Stimulated activated naive CD4-positive, alpha-beta T cell treated with Interleukin-2 at 50 U/mL for 16 hours (primary cell): Measurements from ENCODE around the gene BICRA.
"Not testable (repeated sequence)": the region's sequence is repeated elsewhere in the genome, so short reads cannot be mapped to it uniquely, and the experiment has no call there.

Source experiments
- DNase-seq: peaks from one replicate; lab custom pipeline; 2025; lab: John Stamatoyannopoulos, UW

The BICRA gene

GRCh38 chr19:47663911-47664771 is 55.2 kb downstream of the BICRA start:
- no peak for DNase-seq

- DNase-seq = not testable (repeated sequence)
These were observed 59.6 kb downstream of the BICRA start for GRCh38 chr19:47668556-47668955.

GRCh38 chr19:47670736-47671135 is 61.8 kb downstream of the BICRA start:
- DNase-seq = no peak

- DNase-seq = no peak
These were observed 62.6 kb downstream of the BICRA start for GRCh38 chr19:47671499-47671898.

- no peak for DNase-seq
These were observed 64.5 kb downstream of the BICRA start for GRCh38 chr19:47673426-47673825.

GRCh38 chr19:47674548-47674947 is 65.6 kb downstream of the BICRA start:
- no peak for DNase-seq

GRCh38 chr19:47675271-47675670 is 66.3 kb downstream of the BICRA start:
- no peak for DNase-seq

- no peak for DNase-seq
These were observed 66.9 kb downstream of the BICRA start for GRCh38 chr19:47675859-47676258.

- no peak for DNase-seq
These were observed 67.9 kb downstream of the BICRA start for GRCh38 chr19:47676811-47677210.

- no peak for DNase-seq
These were observed 70.4 kb downstream of the BICRA start for GRCh38 chr19:47679251-47679900.

GRCh38 chr19:47679922-47680857 is 71.3 kb downstream of the BICRA start:
- no peak for DNase-seq

- no peak for DNase-seq
These were observed 72.0 kb downstream of the BICRA start for GRCh38 chr19:47680858-47681332.

- DNase-seq = no peak
These were observed 72.5 kb downstream of the BICRA start for GRCh38 chr19:47681388-47681787.

- no peak for DNase-seq
These were observed 73.0 kb downstream of the BICRA start for GRCh38 chr19:47681936-47682335.

- DNase-seq = no peak
These were observed 74.0 kb downstream of the BICRA start for GRCh38 chr19:47682939-47683338.

GRCh38 chr19:47686679-47687450 is 77.9 kb downstream of the BICRA start:
- no peak for DNase-seq

GRCh38 chr19:47687906-47688305 is 79.0 kb downstream of the BICRA start:
- no peak for DNase-seq

- DNase-seq = no peak
These were observed 82.2 kb downstream of the BICRA start for GRCh38 chr19:47691090-47691489.

GRCh38 chr19:47691782-47692181 is 82.8 kb downstream of the BICRA start:
- DNase-seq = no peak

- no peak for DNase-seq
These were observed 84.6 kb downstream of the BICRA start for GRCh38 chr19:47693489-47693888.

GRCh38 chr19:47693903-47694302 is 85.0 kb downstream of the BICRA start:
- no peak for DNase-seq
